HG03432 (cell line): ENCODE data around the gene KCNJ6.

Experiments
- ATAC-seq: cut with Tn5 transposase; IDR thresholded peaks from one replicate; pipeline ENCODE4 v1.9.1; 2021; ENCODE audit warnings: mild to moderate bottlenecking, moderate library complexity; ENCODE audit not compliant: unreplicated experiment

The KCNJ6 gene

DNA sequence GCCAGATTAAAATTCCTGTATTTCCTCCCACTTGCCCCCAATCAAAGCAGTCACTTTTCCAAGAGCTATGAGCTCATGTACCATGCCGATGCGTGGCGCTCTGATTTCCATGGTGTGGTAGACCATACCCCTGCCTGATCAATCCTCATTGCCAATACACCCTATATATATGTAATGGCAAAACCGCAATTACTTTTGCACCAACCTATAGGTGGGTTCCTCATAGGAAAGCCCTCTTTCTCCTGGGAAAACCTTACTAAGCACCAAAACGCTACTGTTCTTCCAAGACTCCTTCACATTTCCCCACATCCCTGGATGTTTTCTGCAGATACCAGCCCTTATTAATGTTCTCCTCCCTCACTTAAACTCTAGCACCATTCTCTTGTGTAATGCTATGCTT is 11.0 kb downstream of the KCNJ6 start:
- no peak for ATAC-seq

DNA sequence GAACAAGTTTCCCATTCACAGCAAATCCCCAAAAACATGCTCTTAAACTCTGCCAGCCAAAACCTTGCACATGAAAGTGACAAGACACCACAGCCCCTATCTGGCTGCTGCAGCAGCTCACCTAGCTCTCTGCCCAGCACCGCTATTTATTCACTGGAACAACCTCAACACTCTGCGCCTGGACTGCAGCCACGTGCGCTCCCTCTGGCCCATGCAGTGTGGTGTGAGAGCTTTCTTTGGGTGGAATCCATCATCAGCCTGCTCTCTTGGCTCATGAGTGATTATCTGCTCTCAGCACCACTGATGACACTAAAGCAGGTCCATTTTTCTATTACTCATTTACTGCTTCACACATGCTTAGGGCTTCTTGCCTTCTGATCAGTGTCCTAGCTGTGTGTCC is 11.4 kb downstream of the KCNJ6 start:
- no peak for ATAC-seq

DNA sequence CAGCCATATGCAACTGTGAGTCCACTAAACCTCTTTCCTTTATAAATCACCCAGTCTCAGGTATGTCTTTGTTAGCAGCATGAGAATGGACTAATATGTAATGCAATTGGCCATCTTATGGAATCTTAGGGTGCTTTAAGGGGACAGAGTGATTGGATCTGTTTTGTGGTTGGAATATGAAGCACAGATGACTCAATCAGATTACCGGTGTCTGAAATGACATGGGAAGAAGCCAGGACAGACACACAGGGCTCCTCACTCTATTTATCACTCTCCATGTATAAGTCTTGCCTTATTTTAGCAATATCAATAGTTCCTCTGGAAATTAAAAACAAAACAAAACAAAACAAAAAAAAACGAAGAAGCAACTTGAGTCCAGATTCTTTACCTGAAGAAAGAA is 12.9 kb downstream of the KCNJ6 start:
- ATAC-seq: no peak

GRCh38 chr21:37899146-37899545 is 17.1 kb downstream of the KCNJ6 start:
- ATAC-seq: no peak

GRCh38 chr21:37896788-37897187 is 19.5 kb downstream of the KCNJ6 start:
- no peak for ATAC-seq

DNA sequence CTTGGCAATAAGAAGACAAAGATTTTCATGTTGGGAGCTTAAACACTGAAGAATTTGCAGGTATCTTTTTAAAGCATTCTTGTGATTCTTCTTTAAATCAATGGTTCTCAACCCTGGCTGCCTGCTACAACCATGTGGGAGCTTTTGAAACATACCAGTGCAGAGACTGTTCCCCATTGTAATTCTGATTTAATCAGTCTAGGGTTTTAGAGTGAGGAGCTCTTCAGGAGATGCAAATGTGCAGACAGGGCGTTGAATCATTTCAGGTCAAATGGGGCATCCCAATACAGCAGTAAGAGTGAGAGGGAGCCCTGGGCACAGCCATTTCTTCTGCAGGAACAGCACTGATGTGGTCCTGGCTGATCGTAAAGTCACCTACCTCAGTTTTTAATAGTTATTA is 24.3 kb downstream of the KCNJ6 start:
- ATAC-seq: no peak

GRCh38 chr21:37888659-37889058 is 27.6 kb downstream of the KCNJ6 start:
- no peak for ATAC-seq

- ATAC-seq: no peak
These were observed 29.4 kb downstream of the KCNJ6 start for GRCh38 chr21:37886726-37887299.

DNA sequence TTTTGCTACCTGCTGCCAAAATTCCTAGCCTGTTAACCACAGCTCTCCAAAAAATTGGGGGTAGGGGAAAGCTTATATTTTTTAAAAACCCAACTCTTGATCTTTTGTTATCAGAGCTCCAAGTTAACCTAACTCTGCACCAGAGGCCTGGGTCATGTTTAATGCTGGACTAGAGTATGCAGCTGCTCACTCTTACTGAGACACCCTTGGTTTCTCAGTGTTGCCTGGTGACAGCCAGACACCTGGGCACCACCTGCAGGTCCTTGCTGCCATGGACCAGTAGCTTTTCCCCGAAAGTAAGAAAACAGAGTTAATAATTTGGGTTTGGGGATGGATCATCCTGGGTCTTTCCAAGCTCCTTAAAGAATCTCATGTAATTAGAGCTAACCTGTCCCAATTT is 30.1 kb downstream of the KCNJ6 start:
- no peak for ATAC-seq

DNA sequence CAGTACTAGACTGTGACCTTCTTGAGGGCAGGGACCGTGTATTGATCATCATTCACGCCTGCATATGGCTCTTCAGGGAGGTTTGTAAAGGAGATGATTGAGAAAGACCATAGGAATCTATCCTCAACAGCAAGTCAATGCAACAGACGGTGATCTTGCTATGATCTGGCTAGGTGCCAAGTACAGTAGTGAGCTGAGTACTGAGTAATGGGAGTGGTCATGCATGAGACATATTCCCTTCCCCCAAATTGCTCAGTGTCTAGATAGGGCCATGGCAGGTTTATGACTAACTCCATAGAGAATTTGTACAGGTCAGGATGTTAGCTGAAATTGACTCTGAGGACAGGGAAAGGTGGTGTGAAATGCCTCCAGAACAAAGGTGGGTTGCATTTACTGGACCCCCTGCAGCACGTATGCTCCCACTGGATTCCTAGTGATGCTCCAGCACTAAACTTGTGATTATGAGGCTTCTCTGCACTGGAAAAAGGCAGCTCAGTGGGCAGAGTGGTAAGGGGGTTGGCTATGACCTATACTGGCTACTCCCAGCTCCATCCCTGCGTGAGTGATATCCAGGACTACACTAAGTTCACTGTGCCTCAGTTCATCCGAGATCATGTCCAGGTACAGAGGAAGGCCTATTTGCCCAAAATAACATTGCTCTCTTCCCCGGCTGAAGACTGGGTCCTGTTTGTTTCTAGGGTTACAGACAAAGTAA is 37.2 kb downstream of the KCNJ6 start:
- no peak for ATAC-seq

- no peak for ATAC-seq
These were observed 38.2 kb downstream of the KCNJ6 start for GRCh38 chr21:37877888-37878684.

- ATAC-seq: no peak
These were observed 39.1 kb downstream of the KCNJ6 start for GRCh38 chr21:37877171-37877570.

GRCh38 chr21:37876561-37876960 is 39.7 kb downstream of the KCNJ6 start:
- no peak for ATAC-seq

DNA sequence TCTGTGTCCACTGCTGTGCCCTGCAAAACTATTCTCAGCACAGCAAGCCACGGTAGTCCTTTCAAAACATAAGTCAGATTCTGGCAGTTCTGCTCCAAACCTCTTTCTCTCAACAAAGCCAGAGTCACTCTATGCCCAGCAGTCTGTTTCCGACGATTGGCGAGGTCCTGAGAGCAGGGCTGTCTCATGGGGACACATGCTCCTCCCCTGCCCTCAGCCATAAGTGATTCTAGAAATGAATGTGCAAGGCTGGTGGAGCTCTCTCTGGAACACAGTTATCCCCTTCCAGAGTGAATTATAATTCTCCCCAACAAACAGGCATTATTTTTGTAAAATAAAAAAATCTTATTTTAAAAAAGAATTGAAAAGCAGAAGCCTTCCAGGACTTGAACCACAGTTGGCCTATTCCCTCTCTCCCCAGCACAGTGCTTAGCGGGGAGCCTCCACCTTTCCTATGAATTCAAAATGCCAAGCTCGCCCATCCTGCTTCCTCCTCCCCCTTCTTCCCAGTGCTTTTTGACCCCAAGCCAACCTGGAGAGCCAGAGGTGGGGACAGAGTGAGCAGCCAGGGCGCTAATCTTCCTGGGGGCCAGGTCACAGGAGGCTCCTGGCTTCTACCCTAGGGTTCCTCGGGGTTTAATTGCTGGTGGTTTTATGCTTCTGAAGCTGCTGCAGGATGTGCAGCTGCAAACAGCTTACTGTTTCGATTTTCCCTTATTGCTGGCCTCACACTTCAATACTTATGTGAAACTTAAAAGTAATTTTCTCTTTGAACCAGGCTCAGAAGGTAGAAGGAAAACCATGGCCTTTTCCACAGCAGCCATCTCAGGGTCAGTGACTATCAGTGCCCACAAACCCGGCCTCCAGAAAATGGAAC is 41.1 kb downstream of the KCNJ6 start:
- no peak for ATAC-seq

DNA sequence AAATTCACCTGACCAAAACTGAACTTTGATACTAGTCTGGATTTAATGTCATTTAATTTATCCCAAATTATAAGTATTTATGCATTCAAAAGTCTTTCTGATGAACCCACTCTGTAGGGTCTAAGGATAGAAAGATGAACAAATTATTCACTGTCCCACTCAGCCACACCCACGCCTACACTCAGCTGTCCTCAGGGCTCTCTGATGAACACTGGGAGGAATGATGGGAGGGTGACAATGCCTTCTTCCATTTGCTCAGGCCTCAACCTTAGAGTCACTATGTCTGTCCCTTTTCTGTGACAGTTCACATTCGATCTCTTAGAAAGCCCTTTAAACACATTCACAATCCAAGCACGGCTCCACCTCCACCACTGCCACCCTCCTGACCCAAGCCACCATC is 41.8 kb downstream of the KCNJ6 start:
- ATAC-seq: no peak

DNA sequence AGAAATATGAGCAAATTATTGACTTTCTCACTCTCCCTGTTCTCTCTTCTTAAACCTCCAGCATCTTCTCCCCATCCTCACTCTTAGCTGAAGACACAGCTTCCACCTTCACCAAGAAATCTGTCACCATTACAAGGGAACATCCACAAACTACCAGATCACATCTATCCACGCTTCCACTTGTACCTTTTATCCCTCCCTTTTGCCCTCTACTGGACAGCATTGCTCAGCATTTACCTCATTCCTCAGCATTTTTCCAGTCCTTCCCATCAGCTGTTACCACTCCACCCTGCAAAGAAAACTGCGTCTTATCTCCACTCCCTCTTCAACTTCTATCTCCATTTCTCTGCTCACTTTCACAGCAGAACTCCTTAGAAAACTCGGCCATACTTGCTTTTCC is 42.6 kb downstream of the KCNJ6 start:
- no peak for ATAC-seq

DNA sequence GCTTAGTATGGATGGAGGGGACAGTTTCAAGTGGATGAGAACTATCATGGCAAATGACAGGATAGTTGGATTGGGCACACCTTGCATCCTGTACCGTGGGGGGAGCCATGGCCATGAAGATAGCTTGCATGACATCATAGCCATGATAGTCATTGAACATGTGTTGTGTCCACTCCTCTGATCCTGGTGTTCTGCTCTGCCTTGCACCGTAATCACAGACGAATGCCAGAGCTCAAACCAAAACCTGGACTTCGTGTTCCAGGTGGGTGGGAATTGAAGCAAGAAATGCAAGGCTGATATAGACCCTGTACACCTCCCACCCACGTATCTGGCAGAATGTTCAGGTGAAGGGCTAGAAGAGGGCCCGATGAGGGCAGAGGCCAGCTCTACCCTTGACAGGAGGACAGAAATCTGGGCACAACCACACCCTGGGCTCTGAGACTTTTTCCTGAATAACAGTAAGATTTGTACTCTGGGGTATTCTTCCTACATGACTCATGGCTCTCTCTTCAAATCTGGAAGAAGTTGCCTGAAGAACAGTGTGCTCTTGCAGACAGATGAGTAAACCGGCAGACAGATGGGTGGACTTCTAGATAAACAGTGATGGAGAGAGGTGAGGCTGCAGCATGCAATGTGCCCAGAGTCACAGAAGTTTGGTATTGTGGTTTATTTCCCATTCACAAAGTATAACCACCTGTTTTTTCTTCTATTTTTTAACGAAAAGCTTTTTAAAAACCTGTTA is 45.0 kb downstream of the KCNJ6 start:
- ATAC-seq: no peak

DNA sequence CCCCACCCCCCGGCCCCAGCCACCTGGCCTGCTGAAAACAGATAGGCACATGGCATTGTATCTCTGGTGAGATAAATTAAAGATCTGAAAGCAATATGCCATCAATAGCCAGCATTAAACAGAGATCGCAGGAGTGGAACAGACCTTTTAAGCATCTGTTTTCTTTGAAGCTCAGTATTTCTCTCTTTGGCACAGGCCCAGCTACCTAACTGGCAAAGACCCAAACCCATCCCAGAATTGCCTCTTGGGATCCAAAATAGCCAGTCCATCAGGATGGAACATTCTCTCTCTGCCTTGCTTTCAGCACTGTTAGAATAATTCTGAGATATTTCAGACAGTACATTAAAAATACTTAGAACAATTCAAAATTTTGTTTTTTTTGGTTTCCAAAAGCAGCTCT is 46.0 kb downstream of the KCNJ6 start:
- ATAC-seq: no peak

GRCh38 chr21:37869661-37870060 is 46.6 kb downstream of the KCNJ6 start:
- ATAC-seq: no peak

DNA sequence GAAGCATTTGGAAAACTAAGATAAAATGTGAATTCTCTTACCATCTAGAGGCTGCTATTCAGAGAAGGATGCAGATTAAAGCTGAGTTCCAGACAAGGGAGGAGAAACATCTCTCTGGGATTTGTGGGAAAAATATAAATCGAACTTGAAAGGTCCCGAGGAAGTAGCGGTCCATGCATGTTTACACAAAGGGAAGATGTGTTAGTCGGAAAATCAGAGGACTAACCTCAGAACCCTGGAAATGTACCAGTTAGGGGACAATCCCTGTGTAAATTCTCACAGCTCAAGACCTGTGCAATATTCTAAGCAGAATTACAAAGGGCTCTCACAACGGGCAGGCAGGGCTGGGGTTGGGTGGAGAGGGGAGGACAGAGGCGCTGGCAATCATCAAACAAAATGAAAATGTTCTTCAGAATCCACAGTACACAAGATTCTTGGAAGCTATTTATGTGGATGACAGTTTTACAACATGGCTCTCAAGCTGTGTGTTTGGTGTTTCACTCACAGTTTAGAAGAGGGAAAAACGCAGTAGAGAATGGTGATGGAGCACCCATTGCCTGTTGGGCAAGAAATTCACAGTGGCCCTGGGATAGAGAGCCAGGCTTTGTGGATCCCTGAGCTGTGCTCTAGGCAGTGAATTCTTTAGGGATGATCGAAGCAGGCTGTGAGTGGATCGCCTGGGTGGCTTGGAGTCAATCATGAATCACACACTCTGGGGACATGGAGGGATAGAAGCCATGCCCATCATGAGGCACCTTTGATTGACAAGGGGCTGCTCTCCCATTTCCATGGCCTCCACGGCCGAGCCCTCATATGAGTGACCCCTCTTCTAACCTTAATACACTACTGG is 47.6 kb downstream of the KCNJ6 start:
- no peak for ATAC-seq
